HG02759 (cell line): ENCODE results near the gene DMBT1.

Source experiments
- ATAC-seq: cut with Tn5 transposase; IDR thresholded peaks from one replicate; pipeline ENCODE4 v1.9.1; 2021; ENCODE audit warnings: mild to moderate bottlenecking, moderate library complexity; ENCODE audit not compliant: unreplicated experiment

The DMBT1 gene

DNA sequence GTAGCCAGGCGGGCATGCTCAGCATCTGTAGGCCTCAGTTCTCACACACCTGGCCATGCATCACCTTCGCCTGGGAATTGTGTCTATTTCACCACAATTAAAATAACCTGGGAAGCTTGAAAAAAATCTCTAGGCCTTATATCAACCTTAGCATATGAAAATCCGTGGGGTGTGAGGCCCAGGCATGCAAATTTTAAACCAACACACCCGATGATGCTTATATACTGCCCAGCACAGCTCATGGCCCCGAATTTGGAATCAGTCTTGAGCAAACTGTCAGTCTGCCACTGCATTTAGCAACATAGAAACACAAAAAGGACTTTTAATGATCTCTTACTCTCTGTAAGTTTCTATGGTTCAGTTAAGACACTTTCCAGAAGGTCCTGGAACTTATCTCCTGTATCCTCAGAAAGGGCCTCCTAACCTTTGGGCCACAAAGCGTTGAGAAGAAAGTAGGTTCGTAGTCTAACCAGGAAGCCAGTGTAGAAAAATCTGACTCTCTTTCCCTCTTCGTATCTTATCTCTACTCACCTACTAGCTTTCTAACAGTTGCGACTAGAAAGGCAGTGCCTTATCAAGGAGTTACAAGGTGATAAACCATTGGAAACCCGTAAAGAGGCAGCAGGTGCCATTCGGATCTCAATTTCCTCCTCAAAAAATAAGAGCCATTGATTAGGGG is 12.0 kb upstream of the DMBT1 start:
- ATAC-seq: no peak

DNA sequence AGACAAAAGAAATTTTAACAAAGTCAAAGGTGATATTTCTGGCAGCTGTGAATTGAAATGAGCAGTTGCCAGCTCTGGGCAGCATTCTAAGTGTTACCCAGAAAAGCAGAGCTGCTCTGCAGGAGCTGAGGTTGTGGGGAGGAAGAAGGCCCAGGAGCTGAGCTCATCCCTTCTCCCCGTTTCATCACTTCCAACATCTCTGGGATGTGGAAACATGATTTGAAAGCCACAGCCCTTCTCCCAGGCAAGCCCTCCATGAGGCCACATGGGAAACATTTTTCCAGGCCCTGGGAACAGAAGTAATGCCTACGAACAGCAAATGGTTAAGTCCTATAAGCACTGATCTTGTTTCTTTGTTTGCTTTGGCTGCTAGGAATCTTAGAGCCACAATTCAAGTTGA is 10.9 kb upstream of the DMBT1 start:
- no peak for ATAC-seq

DNA sequence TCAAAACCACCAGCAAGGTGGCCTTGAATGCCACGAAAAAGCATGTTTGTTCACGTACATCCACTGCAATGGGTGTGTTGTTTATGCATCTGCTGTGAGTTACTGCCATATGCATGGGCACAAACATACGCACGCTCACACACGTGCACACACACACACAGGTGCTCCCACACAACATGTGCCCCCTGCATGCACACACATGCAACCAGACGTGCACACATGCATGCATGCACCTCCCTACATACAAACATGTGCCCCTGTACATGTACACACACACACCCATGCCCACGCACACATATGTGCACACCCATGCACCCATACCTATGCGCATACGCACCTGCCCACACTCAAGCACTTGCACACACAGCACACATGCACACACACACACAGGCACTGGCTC is 10.1 kb upstream of the DMBT1 start:
- ATAC-seq: no peak

DNA sequence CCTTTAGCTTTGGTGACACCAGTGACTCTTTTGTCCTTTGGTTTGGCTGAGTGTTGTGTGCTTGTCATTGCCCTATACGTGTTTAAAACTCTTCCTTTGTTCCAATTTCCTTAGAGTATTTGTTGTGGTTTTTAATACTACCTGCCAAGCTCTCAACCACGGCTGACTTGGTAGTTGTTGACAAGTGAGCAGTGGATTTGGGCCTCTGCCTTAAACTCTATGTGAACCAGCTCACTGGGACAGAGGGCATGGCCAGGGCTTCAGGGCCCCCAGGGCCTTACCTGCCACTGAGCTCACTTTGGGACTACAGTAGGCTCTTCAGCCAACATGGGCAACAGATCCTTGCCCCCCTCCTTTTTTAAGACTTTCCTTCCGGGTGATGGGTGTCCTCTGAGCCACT is 9.6 kb upstream of the DMBT1 start:
- no peak for ATAC-seq

DNA sequence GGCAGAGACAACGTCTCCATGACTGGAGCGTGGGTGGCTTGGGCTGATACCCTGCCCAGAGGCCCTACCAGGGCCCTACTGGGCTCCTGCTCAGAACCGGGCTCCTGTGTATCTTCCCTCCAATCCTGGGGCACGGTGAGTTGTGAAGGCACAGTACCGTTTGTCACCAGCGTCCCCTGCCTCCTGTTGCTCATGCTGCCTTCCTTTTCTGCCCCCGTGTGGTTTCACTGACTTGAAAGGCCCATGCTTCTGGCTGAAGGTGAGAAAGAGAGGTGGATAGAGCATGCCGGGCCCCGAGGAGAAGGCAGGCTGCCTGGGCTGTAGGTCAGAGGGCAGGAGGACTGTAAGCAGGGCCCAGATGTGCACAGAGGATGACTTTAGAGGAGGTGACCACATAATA is 9.1 kb upstream of the DMBT1 start:
- ATAC-seq: no peak

DNA sequence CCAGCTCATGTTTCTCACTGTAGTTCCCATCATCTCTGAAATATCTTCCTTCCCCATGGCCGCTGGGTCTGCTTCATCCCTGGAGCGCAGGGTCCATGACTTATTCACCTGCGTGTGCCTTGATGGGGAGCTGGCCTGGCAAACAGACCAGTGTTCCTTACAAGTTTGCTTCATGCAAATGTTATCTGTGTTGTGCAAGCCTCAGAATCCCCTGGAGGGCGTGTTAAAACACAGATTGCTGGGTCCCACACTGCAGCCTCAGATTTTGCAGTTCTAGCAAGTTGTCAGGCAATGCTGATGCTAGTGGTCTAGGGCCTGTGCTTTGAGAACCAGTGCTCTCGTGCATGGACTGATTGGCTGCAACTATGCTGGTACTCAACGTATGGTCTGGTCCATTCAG is 7.2 kb upstream of the DMBT1 start:
- ATAC-seq: no peak

DNA sequence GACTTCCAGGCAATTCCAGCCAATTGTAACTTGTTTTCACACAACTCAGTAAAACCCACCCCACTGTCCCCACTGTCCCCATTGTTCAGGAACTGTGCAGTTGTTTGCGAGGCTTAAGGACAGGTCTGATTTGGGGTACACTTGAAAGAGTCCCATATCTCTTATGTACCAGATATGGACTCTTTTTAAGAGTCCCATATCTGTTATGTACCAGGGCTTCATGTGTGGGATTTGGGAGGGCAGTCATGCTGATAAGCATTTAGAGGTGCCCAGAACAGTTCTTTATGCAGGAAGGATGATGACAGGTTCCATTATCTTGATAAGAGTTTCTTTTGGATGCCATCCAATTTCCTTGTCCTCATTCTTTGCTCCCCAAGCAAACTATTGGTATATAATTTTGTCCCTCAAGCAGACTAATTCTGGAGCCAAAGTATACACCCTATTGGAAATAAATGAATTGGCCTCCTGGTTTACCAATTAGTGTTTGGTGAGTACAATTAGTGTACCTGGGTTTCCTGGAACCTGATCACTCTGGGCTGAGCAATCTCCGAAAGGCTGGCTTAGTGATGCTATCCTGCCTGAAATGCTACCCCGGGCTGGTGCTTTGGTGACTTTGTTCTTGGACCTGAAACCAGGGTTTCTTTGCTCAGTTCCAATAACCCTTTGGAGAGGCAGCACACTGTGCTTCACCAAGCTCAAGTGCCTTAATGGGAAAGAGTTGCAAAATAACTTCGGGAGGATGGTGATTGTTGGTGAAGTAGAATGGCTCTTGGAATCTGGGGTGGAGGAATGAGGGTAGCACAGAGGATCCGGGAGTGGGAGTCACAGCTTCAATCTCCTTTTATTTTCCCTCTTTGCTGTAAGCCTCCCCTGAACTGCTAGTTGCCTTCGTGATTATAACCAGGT is 6.2 kb upstream of the DMBT1 start:
- ATAC-seq: no peak

DNA sequence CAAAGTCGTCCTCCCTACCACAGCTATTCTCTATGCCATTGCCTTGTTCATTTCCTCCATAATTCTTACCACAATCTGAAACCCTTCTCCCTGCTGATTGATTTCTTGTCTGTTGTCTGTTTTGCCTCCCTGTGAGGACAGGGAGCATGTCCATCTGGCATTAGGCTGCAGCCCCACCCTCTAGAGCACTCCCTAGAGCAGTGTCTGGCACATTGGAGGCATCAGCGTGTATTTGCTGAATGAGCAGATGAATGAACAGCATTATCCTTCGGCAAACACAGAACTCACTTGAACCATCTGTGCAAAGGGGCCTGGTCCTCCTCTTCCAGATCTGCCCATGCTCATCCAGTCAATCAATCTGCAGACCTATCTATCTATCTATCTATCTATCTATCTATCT is 5.1 kb upstream of the DMBT1 start:
- ATAC-seq: no peak

DNA sequence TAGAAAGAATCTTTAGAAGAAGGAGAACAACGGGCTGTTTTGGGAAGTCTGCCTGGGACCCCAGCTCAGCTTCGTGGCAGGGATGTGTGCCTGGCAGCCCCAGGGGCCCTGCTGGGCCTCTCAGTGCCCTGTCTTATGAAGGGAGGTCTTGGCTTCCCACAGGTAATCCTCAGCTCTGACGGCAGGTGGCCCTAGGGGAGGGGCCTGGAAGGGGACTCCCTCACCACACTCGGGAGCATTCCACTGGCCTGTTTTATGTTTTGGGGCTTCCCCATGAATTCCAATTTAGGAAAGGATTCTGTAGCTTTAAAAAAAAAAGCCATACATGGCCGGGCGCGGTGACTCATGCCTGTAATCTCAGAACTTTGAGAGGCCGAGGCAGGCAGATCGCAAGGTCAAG is 3.0 kb upstream of the DMBT1 start:
- no peak for ATAC-seq

DNA sequence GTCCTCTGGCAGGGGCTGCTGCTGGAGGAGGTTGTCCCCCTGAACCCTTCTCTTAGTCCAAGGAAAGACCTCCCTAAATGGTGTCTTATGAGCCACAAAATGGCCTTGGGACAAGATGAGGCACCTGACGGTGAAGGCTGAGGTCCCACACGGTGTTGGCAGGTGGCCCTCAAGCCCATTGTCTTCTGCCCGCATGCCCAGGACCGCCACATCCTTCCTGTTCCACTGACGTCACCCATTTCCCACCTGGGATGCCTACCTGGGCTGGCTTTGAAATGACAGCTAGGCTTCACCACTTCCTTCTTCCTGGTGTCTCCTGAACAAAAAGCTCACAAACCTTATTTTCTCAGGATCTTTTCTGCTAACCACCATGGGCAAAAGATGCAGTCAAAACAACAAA is 2.1 kb upstream of the DMBT1 start:
- no peak for ATAC-seq

DNA sequence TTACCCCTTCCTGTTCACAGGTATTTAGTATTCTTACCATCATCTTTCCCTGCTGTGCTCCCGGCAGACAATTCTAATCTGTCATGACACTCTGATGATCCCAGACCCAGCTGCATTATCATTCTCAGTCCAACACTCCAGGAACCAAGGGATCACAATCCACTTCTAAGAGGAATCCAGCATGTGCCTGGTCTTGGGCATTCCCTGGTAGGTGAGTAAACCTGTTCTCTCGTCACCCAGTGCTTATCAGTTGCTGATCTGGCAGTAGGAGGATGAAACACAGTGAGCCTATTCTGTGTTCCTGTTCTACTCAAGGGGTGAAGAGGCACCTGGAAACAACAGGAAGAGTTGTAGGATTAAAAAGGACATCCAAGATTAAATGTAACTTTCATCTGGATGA is 1.3 kb upstream of the DMBT1 start:
- no peak for ATAC-seq

DNA sequence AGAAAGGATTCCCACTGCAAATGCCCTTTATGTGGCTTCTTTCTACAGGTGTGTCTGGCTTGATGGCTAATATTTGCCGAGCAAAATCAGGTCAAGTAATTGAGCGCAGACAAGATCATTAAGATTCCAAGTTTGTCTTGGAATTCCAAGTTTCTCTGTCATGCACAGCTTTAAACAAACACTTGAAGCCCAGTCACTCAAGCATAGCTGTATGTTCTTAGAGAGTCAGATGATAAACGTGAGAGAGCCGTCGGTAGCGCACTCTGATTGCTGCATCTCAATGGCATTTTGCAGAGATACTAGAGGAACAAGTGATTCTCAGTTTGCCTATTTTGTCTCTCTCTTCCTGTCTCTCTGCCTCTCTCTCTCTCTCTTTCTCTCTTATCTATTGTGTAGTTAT is 658 bp downstream of the DMBT1 start:
- ATAC-seq: no peak

DNA sequence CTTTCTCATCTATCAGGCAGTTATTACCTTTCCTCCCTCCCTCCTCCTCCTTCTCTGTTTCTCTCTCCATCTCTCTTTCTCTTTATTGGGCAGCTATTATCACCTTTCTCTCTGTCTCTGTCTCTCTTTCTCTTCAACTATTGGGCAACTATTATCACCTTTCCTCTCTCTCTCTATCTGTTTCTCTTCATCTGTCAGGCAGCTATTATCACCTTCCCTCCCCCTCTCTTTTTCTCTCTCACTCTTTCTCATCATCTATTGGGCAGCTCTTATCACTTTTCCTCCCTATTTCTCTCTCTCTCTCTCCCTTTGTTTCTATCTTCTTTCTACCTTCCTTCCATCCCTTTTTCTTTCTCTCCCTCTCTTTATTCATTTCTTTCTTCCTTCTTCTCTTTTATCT is 1.2 kb downstream of the DMBT1 start:
- no peak for ATAC-seq

DNA sequence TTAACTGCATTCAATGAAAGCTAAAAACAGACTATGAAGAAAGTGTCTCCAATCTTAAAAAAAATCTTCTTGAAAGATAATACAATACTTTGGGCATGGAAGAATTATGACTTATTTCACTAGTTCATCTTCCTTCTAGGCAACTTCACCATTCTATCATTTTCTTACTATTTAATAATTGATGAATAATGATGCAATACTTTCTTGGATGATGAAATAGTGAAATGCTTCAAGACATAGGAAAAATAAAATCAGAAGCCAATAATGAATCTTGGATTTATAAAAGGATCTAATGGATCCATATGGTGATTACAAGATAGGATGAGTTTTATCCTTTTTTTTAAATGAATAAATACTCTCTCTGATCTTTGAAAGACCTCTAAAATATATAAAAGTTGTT is 4.4 kb downstream of the DMBT1 start:
- ATAC-seq: no peak

DNA sequence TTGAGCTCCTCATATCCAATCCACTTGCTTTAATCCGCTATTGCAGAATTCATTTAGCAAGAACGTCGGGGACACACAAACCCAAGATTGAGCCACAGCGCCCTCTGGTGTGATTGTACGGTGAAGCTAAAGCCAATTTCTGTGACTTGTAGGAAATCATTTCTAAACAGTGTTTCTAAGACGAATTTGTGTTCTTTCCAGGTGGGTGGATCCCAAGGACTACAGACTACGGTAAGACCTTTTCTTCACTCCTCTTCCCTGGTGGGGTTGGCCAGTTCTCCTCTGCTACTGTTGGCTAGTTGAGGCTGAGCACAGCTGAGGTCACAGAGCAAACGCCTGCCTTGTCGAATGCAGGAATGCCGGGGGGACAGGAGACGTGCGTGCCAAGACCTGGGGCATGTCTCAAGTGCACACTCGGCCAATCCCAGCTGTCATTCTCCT is 5.2 kb downstream of the DMBT1 start:
- ATAC-seq: no peak

DNA sequence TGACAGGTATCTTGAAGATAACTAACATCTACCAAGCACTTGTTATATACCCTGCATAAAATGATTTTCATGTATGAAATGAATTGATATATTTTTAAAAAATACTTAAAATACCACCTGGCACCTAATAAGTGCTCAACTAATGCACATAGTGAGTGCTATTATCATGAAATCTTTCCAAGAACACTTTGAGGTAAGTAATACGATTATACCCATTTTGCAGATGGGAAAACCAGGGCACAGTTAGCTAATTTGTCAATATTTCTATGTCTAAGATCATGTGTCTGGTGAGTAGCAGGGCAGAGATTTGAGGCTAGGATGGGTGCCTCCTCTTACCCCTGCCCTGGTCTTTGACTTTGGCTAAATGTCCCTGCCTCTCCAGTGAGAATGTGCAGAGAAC is 6.1 kb downstream of the DMBT1 start:
- ATAC-seq: no peak

DNA sequence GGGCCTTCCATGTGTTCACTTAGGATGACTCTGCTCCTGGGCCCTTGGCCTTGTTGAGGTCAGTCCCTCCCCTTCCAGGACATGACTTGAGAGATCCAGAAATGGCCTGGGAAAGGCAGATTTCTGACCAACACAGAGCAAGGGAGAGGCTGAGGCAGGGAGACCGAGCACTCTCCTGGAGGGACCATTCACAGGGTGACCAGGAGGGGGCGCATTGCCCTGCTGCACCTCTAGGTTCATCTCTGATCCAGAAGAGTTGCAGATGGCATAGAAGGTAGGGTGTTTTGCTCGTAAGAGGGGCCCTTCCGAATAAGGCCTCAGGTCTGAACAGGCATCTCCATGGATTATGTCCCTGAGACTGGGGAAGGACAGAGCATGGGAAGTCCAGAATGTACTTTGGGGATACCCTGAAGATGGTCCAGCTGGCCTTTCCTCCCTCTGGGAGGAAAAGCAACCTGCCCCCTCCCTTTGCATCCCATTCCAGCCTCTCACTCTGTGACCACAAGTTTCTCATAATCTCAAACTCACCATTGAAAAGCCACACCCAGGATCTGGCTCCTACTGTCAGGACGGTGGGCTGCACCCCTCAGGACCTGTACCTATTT is 6.6 kb downstream of the DMBT1 start:
- no peak for ATAC-seq

DNA sequence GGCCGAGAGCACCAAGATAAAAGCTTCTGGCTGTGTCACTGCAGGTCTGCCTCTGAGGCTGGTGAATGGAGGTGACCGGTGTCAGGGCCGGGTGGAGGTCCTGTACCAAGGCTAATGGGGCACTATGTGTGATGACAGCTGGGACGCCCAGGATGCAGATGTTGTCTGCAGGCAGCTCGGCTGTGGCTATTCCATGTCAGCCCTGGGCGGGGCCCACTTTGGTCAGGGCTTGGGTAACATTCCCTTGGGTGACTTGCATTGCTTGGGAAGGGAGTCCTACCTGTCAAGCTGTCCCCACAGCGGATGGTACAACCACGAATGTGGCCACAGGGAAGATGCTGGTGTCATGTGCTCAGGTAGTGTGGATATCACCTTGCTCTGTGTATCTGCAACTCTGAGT is 8.0 kb downstream of the DMBT1 start:
- no peak for ATAC-seq

DNA sequence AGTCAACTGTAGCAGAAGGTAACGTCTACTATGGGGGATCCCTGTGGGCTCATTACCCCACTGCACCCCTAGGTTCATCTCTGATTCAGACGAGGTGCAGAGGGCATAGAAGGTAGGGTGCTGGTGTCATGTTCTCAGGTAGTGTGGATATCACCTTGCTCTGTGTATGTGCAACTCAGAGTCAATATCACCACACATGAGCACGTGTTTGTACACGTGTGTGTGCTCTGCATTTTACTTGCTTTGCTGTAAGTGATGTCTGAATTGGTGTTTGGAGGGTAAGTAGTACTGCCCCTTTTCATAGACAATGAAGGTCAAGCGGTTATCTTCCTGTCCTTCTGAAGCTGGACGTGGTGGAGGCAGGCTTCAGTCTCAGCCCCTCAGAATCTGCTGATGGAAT is 10.4 kb downstream of the DMBT1 start:
- no peak for ATAC-seq

DNA sequence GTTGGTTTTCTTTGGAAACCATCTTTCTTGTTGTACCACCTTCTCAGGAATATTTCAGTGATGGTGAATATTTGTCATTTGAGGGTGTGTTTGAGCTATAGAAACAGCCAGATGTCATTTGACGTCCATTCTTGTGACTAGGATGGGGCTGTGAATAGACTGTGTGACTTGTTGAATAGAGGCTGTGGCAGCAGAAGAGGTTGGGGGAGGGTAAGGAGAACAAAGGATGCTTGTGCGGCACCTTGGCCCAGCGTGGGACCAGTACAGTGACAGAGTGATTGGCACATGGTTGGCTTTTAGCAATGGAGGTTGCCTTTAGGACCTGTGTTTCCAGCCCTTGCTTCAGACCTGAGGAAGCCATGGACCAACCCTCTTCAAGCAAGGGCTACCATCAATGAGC is 11.3 kb downstream of the DMBT1 start:
- ATAC-seq: no peak

DNA sequence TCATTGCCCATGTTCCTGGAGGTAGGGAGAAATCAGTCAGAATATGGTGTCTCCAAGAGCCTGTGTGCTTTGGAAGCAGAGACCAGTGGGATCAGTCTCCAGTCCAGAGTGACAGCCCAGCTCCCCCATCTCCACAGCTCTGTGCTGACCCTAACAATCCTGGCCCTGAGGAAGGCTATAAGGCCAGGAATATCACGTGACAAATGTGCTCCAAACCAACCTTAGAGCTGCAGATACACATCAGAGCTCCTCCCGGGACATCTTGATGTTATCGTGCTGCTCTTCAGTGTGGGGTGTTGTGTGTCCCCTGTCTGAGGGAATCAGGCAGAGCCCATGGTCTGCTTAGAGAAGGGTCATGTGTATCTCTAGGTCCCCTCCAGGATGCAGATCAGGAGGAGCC is 15.2 kb downstream of the DMBT1 start:
- no peak for ATAC-seq

DNA sequence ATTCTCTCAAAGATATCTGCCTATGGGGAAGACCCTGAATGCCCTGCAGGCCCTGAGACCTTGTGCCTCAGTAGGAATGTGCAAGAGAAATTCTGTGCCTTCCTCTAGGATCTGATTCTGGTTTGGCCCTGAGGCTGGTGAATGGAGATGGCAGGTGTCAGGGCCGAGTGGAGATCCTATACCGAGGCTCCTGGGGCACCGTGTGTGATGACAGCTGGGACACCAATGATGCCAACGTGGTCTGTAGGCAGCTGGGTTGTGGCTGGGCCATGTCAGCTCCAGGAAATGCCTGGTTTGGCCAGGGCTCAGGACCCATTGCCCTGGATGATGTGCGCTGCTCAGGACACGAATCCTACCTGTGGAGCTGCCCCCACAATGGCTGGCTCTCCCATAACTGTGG is 15.7 kb downstream of the DMBT1 start:
- ATAC-seq: no peak
